Activated T-helper 1 cell treated with anti-CD3 and anti-CD28 coated beads, Interleukin-12 subunit alpha, Interleukin-12 subunit beta, Interleukin-2, Interleukin-4 antibody, amounts not matched to agents 30 ng/mL and 10 ng/mL and 1 ng/mL, durations not matched to agents 14 hours and 24 hours and 36 hours (primary cell): ENCODE data around the gene KIFAP3. TPM values are rescaled to one million over a fixed set of nuclear protein-coding genes. Genes with fewer than 3 reads are reported as not detected.

Source experiments
- DNase-seq: peaks from one replicate; pipeline ENCODE4 v3.0.0; 2021; ENCODE audit warnings: low spot score
- H3K27ac Mint-ChIP-seq: one replicate; pipeline ENCODE4 v1.8.0; 2021; ENCODE audit warnings: mild to moderate bottlenecking, mixed read lengths
- H3K27me3 Mint-ChIP-seq: one replicate; pipeline ENCODE4 v1.8.0; 2022; ENCODE audit warnings: mild to moderate bottlenecking, moderate library complexity, mixed read lengths; ENCODE audit not compliant: insufficient read depth
- H3K36me3 Mint-ChIP-seq: one replicate; pipeline ENCODE4 v1.8.0; 2021; ENCODE audit warnings: low read depth, mixed read lengths
- H3K4me1 Mint-ChIP-seq: one replicate; pipeline ENCODE4 v1.8.0; 2021; ENCODE audit warnings: low read depth, mixed read lengths
- H3K4me3 Mint-ChIP-seq: one replicate; pipeline ENCODE4 v1.8.0; 2021; ENCODE audit warnings: mild to moderate bottlenecking, moderate library complexity, mixed read lengths
- H3K9me3 Mint-ChIP-seq: one replicate; pipeline ENCODE4 v1.8.0; 2021; ENCODE audit warnings: mixed read lengths
- intact Hi-C: fragments of 100-400 bp; cut with micrococcal nuclease; formaldehyde crosslinking; loops from one replicate; pipeline ENCODE4 v1.15.1; 2024
- total RNA-seq: library from RNA; stranded (reverse); gene quantifications from 2 replicates; pipeline ENCODE4 v1.2.3, GENCODE V29; 2022

KIFAP3 gene
- total RNA-seq, 1 donor from 2014 or later = 12.9 TPM

DNA sequence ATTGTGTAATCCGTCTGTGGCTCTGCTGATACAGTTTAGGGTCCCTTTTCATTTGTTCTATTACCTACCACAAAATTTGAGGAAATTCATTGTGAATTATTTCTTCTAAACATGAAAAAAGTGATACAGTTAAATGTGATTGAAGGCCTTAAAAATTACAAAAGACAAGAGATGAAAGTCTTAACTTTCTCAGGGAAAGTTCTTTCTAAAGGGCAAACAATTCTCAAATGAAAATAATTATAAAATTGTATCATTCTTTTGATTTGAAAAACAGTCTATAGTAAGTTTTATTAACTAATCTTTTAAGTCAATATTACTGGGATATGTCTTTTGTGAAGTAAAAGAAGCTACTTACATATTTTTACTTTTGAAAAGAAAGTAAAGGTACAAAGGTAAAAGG lies 123.4 kb downstream of the KIFAP3 start:
- no peaks in the 10 kb centered on the region for H3K9me3 Mint-ChIP-seq
- no peaks in the 10 kb centered on the region for H3K27me3 Mint-ChIP-seq
- intact Hi-C loops = no loop called here
- no peak overlapping the region for H3K27ac Mint-ChIP-seq
- H3K4me3 Mint-ChIP-seq = no peak overlapping the region
- peaks cover 3% of the 10 kb centered on the region for H3K36me3 Mint-ChIP-seq
- DNase-seq = no peak
- no peaks in the 10 kb centered on the region for H3K4me1 Mint-ChIP-seq

DNA sequence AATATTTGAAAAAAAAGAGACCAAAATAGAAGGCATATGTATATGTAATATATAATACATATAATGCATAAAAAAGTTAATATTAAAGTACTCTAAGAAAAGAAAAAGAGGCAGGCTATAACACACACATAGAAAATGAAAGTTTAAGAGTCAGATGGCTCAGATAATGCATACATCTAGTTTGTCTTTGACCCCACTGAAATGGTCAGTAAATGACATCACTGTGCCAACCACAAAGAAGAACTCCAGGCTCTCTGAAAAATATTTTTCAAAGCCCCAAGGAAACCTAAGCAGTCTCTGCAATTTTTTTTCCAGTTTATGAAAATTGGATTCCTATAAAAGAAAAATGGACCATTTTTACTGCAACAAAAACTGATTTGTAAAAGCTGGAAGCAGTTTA lies 125.4 kb downstream of the KIFAP3 start:
- H3K9me3 Mint-ChIP-seq = no peaks in the 10 kb centered on the region
- intact Hi-C loops = no loop called here
- no peak overlapping the region for H3K4me3 Mint-ChIP-seq
- H3K4me1 Mint-ChIP-seq = no peaks in the 10 kb centered on the region
- no peaks in the 10 kb centered on the region for H3K27me3 Mint-ChIP-seq
- H3K36me3 Mint-ChIP-seq = peaks cover 3% of the 10 kb centered on the region
- no peak overlapping the region for H3K27ac Mint-ChIP-seq
- no peak for DNase-seq

GRCh38 chr1:169946206-169946605 lies 128.3 kb downstream of the KIFAP3 start:
- H3K27ac Mint-ChIP-seq = no peak overlapping the region
- H3K4me1 Mint-ChIP-seq = no peaks in the 10 kb centered on the region
- H3K27me3 Mint-ChIP-seq = no peaks in the 10 kb centered on the region
- H3K4me3 Mint-ChIP-seq = no peak overlapping the region
- intact Hi-C loops = no loop called here
- no peak for DNase-seq
- H3K36me3 Mint-ChIP-seq = peaks cover 1% of the 10 kb centered on the region
- H3K9me3 Mint-ChIP-seq = no peaks in the 10 kb centered on the region

DNA sequence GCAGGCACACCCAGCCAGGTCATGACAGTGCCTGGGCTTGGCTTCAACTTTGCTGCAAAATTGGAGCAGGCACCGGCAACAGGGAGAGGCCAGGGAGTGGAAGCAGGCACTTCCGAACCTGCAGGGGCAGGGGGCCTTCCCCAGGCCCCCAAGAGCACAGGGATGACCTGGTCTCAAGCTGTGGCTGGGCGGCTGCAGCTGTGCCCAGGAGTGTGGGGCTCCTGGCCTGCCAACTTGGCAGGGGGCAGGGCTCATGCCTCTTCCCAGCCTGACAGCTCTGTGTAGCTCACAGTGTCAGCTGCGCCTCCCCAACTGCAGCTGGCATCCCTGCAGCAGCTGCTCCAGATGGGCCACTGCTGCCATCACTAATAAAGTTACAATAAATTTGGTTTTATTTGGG lies 129.3 kb downstream of the KIFAP3 start:
- intact Hi-C loops = no loop called here
- no peak for DNase-seq
- Mint-ChIP-seq H3K36me3 (no peaks in the 10 kb centered on the region), H3K4me1 (no peaks in the 10 kb centered on the region), H3K27ac (no peak overlapping the region), H3K4me3 (no peak overlapping the region), H3K27me3 (no peaks in the 10 kb centered on the region), H3K9me3 (no peaks in the 10 kb centered on the region)

DNA sequence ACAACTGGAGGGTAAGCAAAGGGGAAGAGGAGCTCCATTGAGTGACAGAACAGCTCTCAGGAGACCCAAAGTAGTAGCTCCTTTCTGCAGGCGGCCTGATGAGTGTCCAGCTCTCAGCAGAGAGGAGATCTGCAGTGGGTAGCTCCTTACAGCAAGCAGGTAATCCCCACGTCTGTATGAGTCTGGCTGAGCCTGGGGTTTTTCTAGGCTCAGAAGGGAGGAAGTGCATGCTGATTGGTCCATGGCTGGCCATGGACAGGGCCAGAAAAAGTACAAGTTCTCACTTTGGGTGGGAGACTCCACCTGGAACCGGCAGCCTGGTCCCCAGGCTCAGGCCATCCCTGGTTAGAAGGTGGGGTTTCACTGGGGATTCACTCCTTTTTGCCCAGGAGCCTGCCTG lies 129.9 kb downstream of the KIFAP3 start:
- H3K4me3 Mint-ChIP-seq = no peak overlapping the region
- intact Hi-C loops = no loop called here

GRCh38 chr1:169943963-169944526 lies 130.4 kb downstream of the KIFAP3 start:
- Mint-ChIP-seq H3K36me3 (no peaks in the 10 kb centered on the region), H3K4me1 (no peaks in the 10 kb centered on the region), H3K27me3 (no peaks in the 10 kb centered on the region), H3K9me3 (no peaks in the 10 kb centered on the region), H3K4me3 (no peak overlapping the region), H3K27ac (no peak overlapping the region)
- intact Hi-C loops = no loop called here
- no peak for DNase-seq

More for the DNA sequence above, 129.9 kb downstream of the KIFAP3 start:
- no peaks in the 10 kb centered on the region for H3K4me1 Mint-ChIP-seq
- H3K27me3 Mint-ChIP-seq = no peaks in the 10 kb centered on the region
- H3K36me3 Mint-ChIP-seq = no peaks in the 10 kb centered on the region
- no peaks in the 10 kb centered on the region for H3K9me3 Mint-ChIP-seq
- no peak for DNase-seq
- H3K27ac Mint-ChIP-seq = no peak overlapping the region

GRCh38 chr1:169941982-169942830 lies 132.3 kb downstream of the KIFAP3 start:
- Mint-ChIP-seq H3K4me3 (no peak overlapping the region), H3K36me3 (no peaks in the 10 kb centered on the region), H3K9me3 (no peaks in the 10 kb centered on the region), H3K27me3 (no peaks in the 10 kb centered on the region), H3K4me1 (no peaks in the 10 kb centered on the region), H3K27ac (no peak overlapping the region)
- intact Hi-C loops = no loop called here
- DNase-seq = no peak

DNA sequence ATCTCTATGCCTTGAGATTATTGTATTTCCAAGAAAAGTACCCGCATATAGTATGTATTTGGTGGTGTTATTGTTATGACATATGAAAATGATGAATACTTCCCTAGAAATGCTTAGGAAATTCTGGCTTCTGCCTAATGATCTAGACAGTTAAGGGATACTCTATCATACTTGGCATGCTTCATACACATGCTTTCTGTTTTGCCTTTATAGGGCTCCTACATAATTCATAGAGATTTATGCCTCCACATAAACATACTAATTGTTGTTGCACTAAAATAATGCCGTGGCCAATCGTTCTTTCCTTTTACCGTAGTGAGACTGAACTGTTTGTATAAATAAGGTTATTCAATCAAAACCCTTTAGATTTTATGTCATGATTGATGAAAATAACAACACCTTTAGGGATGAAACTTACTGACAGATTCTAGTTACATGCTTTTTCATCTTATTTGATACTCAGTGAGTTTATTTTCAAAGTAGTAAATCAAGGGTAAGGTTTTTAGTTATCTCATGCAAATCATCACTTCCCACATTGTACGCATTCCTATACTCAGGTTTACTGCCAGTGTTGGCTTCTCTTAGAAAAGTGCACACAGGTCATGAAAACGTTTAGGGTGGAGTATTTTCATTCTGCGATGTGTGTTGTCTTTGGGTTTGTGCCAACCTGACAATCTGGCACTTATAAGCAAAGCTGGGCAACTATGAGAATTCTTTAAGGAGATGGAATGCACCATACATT lies 140.3 kb downstream of the KIFAP3 start:
- Mint-ChIP-seq H3K27me3 (no peaks in the 10 kb centered on the region), H3K9me3 (no peaks in the 10 kb centered on the region), H3K4me1 (no peaks in the 10 kb centered on the region), H3K36me3 (no peaks in the 10 kb centered on the region), H3K27ac (no peak overlapping the region), H3K4me3 (no peak overlapping the region)
- no peak for DNase-seq
- intact Hi-C loops = no loop called here

GRCh38 chr1:169931795-169932231 lies 142.7 kb downstream of the KIFAP3 start:
- Mint-ChIP-seq H3K36me3 (no peaks in the 10 kb centered on the region), H3K4me1 (no peaks in the 10 kb centered on the region), H3K27ac (no peak overlapping the region), H3K9me3 (no peaks in the 10 kb centered on the region), H3K27me3 (no peaks in the 10 kb centered on the region), H3K4me3 (no peak overlapping the region)
- intact Hi-C loops = no loop called here
- DNase-seq = no peak

DNA sequence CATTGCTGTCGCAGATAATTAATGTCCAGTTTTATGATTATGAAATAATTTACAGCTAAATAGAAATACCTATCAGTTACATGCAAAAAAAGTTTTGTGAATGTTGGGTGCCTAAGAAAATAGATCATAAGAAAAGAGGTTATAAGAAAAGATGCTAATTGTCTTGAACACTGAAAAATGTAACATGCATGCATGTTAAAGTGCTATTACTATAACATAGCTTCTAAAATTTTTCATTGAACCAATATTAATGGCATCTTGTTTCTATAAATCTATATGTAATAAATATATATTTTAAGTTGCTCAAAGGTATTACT lies 145.3 kb downstream of the KIFAP3 start:
- no peak for DNase-seq
- intact Hi-C loops = loop anchor here (1.0 to 10.0 kb wide), 8 partner anchors 146 to 1386 kb away; partner anchors contain the start of genes FMO4, GORAB and KIFAP3
- H3K27ac Mint-ChIP-seq = no peak overlapping the region

GRCh38 chr1:169928438-169929209 lies 145.9 kb downstream of the KIFAP3 start:
- no peaks in the 10 kb centered on the region for H3K27me3 Mint-ChIP-seq
- H3K4me3 Mint-ChIP-seq = no peak overlapping the region
- H3K9me3 Mint-ChIP-seq = no peaks in the 10 kb centered on the region
- H3K27ac Mint-ChIP-seq = no peak overlapping the region
- peaks cover 6% of the 10 kb centered on the region for H3K4me1 Mint-ChIP-seq
- intact Hi-C loops = loop anchor here (1.0 to 10.0 kb wide), 8 partner anchors 146 to 1386 kb away; partner anchors contain the start of genes FMO4, GORAB and KIFAP3
- no peak for DNase-seq
- no peaks in the 10 kb centered on the region for H3K36me3 Mint-ChIP-seq

More for the DNA sequence above, 145.3 kb downstream of the KIFAP3 start:
- H3K36me3 Mint-ChIP-seq = no peaks in the 10 kb centered on the region
- H3K4me1 Mint-ChIP-seq = peaks cover 6% of the 10 kb centered on the region
- no peaks in the 10 kb centered on the region for H3K27me3 Mint-ChIP-seq
- no peaks in the 10 kb centered on the region for H3K9me3 Mint-ChIP-seq
- H3K4me3 Mint-ChIP-seq = no peak overlapping the region
